Urothelium cell line (cell line): Measurements from ENCODE around the gene HMGN3.
"Not testable (repeated sequence)": the region's sequence is repeated elsewhere in the genome, so short reads cannot be mapped to it uniquely, and the experiment has no call there.

Experiments used
- DNase-seq: peaks from one replicate; pipeline ENCODE4 v3.0.0; 2011; ENCODE audit warnings: low spot score, mixed read lengths
- FAIRE-seq: peaks from 2 replicates; lab custom pipeline; 2011; peaks lifted over from hg19 to GRCh38; lab: Jason Lieb, UNC

Gene HMGN3

GRCh38 chr6:79234150-79235022 lies at the start of gene HMGN3:
Gene HMGN3 (minus strand): TSS chr6:79234682.
- no peak for FAIRE-seq
- peak; percentile 90 for DNase-seq

GRCh38 chr6:79280756-79281155 lies 46.3 kb upstream of the HMGN3 start:
- FAIRE-seq = no peak

GRCh38 chr6:79277109-79277508 lies 42.6 kb upstream of the HMGN3 start:
- FAIRE-seq = no peak
- peak; percentile 23 for DNase-seq

More at GRCh38 chr6:79280756-79281155, 46.3 kb upstream of the HMGN3 start:
- DNase-seq = no peak

GRCh38 chr6:79269877-79270276 lies 35.4 kb upstream of the HMGN3 start:
- FAIRE-seq (no peak), DNase-seq (no peak)

- FAIRE-seq = no peak
Observed at GRCh38 chr6:79267128-79267527, 32.6 kb upstream of the HMGN3 start.

GRCh38 chr6:79266051-79266450 lies 31.6 kb upstream of the HMGN3 start:
- FAIRE-seq (no peak), DNase-seq (no peak)

More at GRCh38 chr6:79267128-79267527, 32.6 kb upstream of the HMGN3 start:
- DNase-seq = no peak

GRCh38 chr6:79263359-79263758 lies 28.9 kb upstream of the HMGN3 start:
- FAIRE-seq = no peak
- no peak for DNase-seq

- DNase-seq = no peak
- FAIRE-seq = no peak
Observed at GRCh38 chr6:79261666-79262065, 27.2 kb upstream of the HMGN3 start.

- FAIRE-seq (no peak), DNase-seq (no peak)
Observed at GRCh38 chr6:79260772-79261171, 26.3 kb upstream of the HMGN3 start.

GRCh38 chr6:79257381-79258205 lies 23.1 kb upstream of the HMGN3 start:
- DNase-seq (no peak), FAIRE-seq (no peak)

GRCh38 chr6:79256770-79257169 lies 22.3 kb upstream of the HMGN3 start:
- FAIRE-seq, DNase-seq: not testable (repeated sequence)

GRCh38 chr6:79255086-79255485 lies 20.6 kb upstream of the HMGN3 start:
- not testable (repeated sequence) for FAIRE-seq

GRCh38 chr6:79250559-79250958 lies 16.1 kb upstream of the HMGN3 start:
- DNase-seq (no peak), FAIRE-seq (no peak)

More at GRCh38 chr6:79255086-79255485, 20.6 kb upstream of the HMGN3 start:
- not testable (repeated sequence) for DNase-seq

GRCh38 chr6:79250107-79250514 lies 15.6 kb upstream of the HMGN3 start:
- FAIRE-seq = no peak
- no peak for DNase-seq

- FAIRE-seq (no peak), DNase-seq (no peak)
Observed at GRCh38 chr6:79249136-79249535, 14.7 kb upstream of the HMGN3 start.

GRCh38 chr6:79246891-79247290 lies 12.4 kb upstream of the HMGN3 start:
- DNase-seq (no peak), FAIRE-seq (no peak)

- FAIRE-seq = no peak
- DNase-seq = no peak
Observed at GRCh38 chr6:79241228-79241627, 6.7 kb upstream of the HMGN3 start.

- DNase-seq = no peak
- no peak for FAIRE-seq
Observed at GRCh38 chr6:79240509-79240908, 6.0 kb upstream of the HMGN3 start.

- FAIRE-seq (no peak), DNase-seq (no peak)
Observed at GRCh38 chr6:79239536-79240168, 5.2 kb upstream of the HMGN3 start.

GRCh38 chr6:79238919-79239318 lies 4.4 kb upstream of the HMGN3 start:
- no peak for DNase-seq
- FAIRE-seq = no peak

GRCh38 chr6:79236711-79237110 lies 2.2 kb upstream of the HMGN3 start:
- DNase-seq (no peak), FAIRE-seq (no peak)
